ENCODE data around the gene ZNF511.

GRCh38 chr10:133273534-133274143, 35.1 kb upstream of the ZNF511 start:
- no peak for TF ChIP-seq FOXP4 (CRISPR knock-in tag; IDR thresholded peaks at IDR 0.05)
- TF ChIP-seq CTCF (IDR thresholded peaks at IDR 0.05) = no peak
